Measurements from ENCODE around the gene ZNF432. TPM values are rescaled to one million over a fixed set of nuclear protein-coding genes. Genes with fewer than 3 reads are reported as not detected.

The ZNF432 gene
- total and polyA plus RNA-seq, 2 of the 13 experiments (the other 11 are each of a cell fraction or from before 2014, with no cell fraction given): 4.1 to 8.7 TPM

- TF ChIP-seq MXD1 (CRISPR knock-in tag; IDR thresholded peaks at IDR 0.05): 0 out of 2 replicates have a peak, but pooled peaks have one; percentile 24
- 0 out of 2 replicates have a peak, but pooled peaks have one; percentile 16 for TF ChIP-seq SP5 (CRISPR knock-in tag; IDR thresholded peaks at IDR 0.05; ENCODE audit: borderline replicate concordance, low read depth)
- 0 out of 2 replicates have a peak, but pooled peaks have one; percentile 45 for TF ChIP-seq ZNF30 (CRISPR knock-in tag; IDR thresholded peaks at IDR 0.05)
- TF ChIP-seq ETV6 (CRISPR knock-in tag; conservative IDR thresholded peaks at IDR 0.05): peak; percentile 74; the same call in 1 of the 2 replicates
- peak; percentile 68 for TF ChIP-seq HDAC1 (CRISPR knock-in tag; IDR thresholded peaks at IDR 0.05)
- 0 out of 2 replicates have a peak, but pooled peaks have one; percentile 8 for TF ChIP-seq NFYB (CRISPR knock-in tag; IDR thresholded peaks at IDR 0.05)
- peak; percentile 32 for TF ChIP-seq ZNF407 (CRISPR knock-in tag; IDR thresholded peaks at IDR 0.05; ENCODE audit: not compliant biosample characterization)
- TF ChIP-seq BCL3 (CRISPR knock-in tag; IDR thresholded peaks at IDR 0.05): 0 out of 2 replicates have a peak, but pooled peaks have one; percentile 25
- peak; percentile 35; the same call in 1 of the 2 replicates for TF ChIP-seq RXRA (CRISPR knock-in tag; IDR thresholded peaks at IDR 0.05)
- 0 out of 2 replicates have a peak, but pooled peaks have one; percentile 34 for TF ChIP-seq ZBTB26 (CRISPR knock-in tag; IDR thresholded peaks at IDR 0.05; ENCODE audit: borderline replicate concordance)
- 0 out of 2 replicates have a peak, but pooled peaks have one; percentile 73 for TF ChIP-seq EED (CRISPR knock-in tag; IDR thresholded peaks at IDR 0.05)
- TF ChIP-seq NFATC3 (CRISPR knock-in tag; IDR thresholded peaks at IDR 0.05): 0 out of 2 replicates have a peak, but pooled peaks have one; percentile 19
- TF ChIP-seq TAF1 (CRISPR knock-in tag; IDR thresholded peaks at IDR 0.05): peak; percentile 66; the same call in 1 of the 2 replicates
- peak; percentile 12; the same call in 1 of the 2 replicates for TF ChIP-seq ATF2 (CRISPR knock-in tag; IDR thresholded peaks at IDR 0.05)
Observed at GRCh38 chr19:52048555-52049501, at the start of gene ZNF432 (continued).
